Lower leg skin (tissue), 4 donors: ENCODE measurements around the gene ZNF296. TPM values are rescaled to one million over a fixed set of nuclear protein-coding genes. Genes with fewer than 3 reads are reported as not detected.
"Not testable (repeated sequence)": the region's sequence is repeated elsewhere in the genome, so short reads cannot be mapped to it uniquely, and the experiment has no call there.

Source experiments
- DNase-seq, 2 donors: peaks; one replicate each; pipeline ENCODE4 v3.0.0-alpha.2; 2019; ENCODE audit warnings: low spot score in 2 of 2
- H3K4me3 ChIP-seq: fragments of 200-600 bp; sonication (generic); 2 replicates; pipeline ENCODE4 v1.5.1; 2017; ENCODE audit warnings: mild to moderate bottlenecking, low read depth; ENCODE audit not compliant: poor library complexity, severe bottlenecking
- POLR2A ChIP-seq, 2 donors: fragments of 450-650 bp; IDR thresholded peaks; one replicate each; pipeline ENCODE4 v1.6.1; 2016 to 2017; ENCODE audit warnings: antibody characterized with exemption in 2 of 2, mild to moderate bottlenecking in 1 of 2, moderate library complexity in 1 of 2
- WGBS, 2 donors: methylation state at CpG; one replicate each; pipeline ENCODE4 v1.1.5; 2018; 5-methylcytosine and 5-hydroxymethylcytosine counted together
- intact Hi-C: fragments of 100-400 bp; cut with DNase I; formaldehyde crosslinking; loops from one replicate; pipeline ENCODE4 v1.15.0; 2023; ENCODE audit warnings: low total_unique reads
- total RNA-seq, 4 donors: library from RNA; depleted of rRNA; stranded (reverse); fragments of >200 nt; gene quantifications; one replicate each; pipeline ENCODE4 v1.1.0, GENCODE V29; 2016
- TF ChIP-seq, protein P1 (sequence below), 3 donors: fragments of 450-650 bp; IDR thresholded peaks; one replicate each; pipeline ENCODE4 v1.5.1; 2016; ENCODE audit warnings: antibody characterized with exemption in 3 of 3, mild to moderate bottlenecking in 3 of 3, moderate library complexity in 2 of 3

The ZNF296 gene
- total RNA-seq, 4 donors from 2014 or later = 2.4 to 7.8 (median 4.8) TPM

DNA sequence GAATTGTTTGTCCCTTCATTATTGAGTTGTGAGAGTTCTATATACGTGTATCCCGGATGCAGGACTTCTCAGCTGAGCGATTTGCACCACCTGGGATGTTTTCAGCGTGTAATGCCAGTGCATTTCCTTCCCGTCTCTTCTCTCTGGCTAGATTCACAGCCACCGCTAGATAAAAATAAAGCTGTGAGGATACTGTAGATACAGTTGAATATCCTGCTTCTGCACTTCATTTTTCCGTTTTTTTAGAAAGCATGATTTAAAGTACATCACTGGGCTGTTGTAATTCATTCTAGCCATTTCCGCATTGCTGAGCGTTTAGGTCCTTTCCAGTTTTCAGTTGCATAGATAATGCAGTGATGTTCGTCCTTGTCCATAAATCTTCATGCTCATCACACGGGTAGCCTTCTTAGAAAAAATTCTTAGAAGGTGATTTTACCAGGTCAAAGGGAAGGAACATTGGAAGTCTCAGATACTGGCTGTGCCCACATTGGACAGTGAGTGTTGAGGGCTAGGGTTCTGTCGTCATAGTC is 31.4 kb upstream of the ZNF296 start:
- intact Hi-C loops = no loop called here

DNA sequence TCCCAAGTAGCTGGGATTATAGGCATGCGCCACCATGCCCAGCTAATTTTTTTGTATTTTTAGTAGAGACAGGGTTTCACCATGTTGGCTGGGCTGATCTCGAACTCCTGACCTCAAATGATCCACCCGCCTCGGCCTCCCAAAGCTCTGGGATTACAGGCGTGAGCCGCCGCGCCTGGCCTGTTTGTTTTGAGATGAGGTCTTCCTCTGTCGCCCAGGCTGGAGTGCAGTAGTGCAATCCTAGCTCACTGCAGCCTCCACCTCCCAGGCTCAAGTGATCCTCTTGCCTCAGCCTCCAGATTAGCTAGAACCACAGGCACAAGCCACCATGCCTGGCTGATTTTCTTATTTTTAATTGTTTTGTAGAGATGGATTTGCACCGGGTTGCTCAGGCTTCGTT is 30.1 kb upstream of the ZNF296 start:
- 93 to 94% methylated on average over 11 of the region's 11 CpGs for WGBS, 2 donors
- intact Hi-C loops = not testable (repeated sequence)

More for the DNA sequence above, 31.4 kb upstream of the ZNF296 start:
- TF ChIP-seq, protein P1, sequence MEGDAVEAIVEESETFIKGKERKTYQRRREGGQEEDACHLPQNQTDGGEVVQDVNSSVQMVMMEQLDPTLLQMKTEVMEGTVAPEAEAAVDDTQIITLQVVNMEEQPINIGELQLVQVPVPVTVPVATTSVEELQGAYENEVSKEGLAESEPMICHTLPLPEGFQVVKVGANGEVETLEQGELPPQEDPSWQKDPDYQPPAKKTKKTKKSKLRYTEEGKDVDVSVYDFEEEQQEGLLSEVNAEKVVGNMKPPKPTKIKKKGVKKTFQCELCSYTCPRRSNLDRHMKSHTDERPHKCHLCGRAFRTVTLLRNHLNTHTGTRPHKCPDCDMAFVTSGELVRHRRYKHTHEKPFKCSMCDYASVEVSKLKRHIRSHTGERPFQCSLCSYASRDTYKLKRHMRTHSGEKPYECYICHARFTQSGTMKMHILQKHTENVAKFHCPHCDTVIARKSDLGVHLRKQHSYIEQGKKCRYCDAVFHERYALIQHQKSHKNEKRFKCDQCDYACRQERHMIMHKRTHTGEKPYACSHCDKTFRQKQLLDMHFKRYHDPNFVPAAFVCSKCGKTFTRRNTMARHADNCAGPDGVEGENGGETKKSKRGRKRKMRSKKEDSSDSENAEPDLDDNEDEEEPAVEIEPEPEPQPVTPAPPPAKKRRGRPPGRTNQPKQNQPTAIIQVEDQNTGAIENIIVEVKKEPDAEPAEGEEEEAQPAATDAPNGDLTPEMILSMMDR (IDR thresholded peaks at IDR 0.05) = no peak
- no peak for TF ChIP-seq POLR2A (IDR thresholded peaks at IDR 0.05)
- no peak for DNase-seq
- no peak overlapping the region for H3K4me3 ChIP-seq
- WGBS, 2 donors = 80 to 81% methylated on average over 12 of the region's 12 CpGs

DNA sequence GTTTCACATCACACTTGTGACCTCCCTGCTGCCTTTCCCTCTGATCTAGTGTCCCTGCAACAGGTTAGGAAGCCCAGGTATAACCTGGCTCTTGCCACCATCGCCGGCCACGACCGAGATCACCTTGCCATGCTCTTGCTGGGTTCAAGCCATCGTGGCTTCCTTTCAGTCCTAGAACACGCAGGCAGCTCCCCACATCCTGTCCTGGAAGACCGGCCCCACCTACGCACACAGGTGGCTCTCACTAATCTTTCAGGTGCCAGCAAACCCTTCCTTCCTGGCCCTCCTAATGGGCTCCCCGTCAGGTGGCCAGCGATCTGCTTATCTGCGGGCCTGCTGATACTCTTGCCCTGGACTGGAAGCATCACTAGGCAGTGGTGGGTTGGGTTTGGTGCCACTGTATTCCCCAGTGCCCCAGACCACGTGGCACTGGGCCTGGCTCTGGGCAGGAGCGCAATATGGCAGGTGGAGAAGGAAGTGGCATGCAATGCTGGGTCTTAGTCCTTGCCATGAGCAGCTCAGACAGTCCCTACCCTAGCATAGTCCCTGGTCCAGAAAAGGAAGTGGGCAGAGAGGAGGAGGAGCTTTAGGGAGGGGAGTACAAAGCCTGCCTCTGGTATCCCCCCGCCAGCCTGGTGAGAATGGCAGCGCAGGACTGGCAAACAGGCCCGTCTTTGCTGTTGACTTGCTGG is 28.5 kb upstream of the ZNF296 start:
- no peak for DNase-seq
- TF ChIP-seq, protein P1 (IDR thresholded peaks at IDR 0.05) = no peak
- no peak for TF ChIP-seq POLR2A (IDR thresholded peaks at IDR 0.05)
- no peak overlapping the region for H3K4me3 ChIP-seq
- intact Hi-C loops = no loop called here
- WGBS, 2 donors = 80 to 89% methylated on average over 16 of the region's 16 CpGs

More for the DNA sequence above, 30.1 kb upstream of the ZNF296 start:
- DNase-seq, H3K4me3 ChIP-seq: not testable (repeated sequence)

DNA sequence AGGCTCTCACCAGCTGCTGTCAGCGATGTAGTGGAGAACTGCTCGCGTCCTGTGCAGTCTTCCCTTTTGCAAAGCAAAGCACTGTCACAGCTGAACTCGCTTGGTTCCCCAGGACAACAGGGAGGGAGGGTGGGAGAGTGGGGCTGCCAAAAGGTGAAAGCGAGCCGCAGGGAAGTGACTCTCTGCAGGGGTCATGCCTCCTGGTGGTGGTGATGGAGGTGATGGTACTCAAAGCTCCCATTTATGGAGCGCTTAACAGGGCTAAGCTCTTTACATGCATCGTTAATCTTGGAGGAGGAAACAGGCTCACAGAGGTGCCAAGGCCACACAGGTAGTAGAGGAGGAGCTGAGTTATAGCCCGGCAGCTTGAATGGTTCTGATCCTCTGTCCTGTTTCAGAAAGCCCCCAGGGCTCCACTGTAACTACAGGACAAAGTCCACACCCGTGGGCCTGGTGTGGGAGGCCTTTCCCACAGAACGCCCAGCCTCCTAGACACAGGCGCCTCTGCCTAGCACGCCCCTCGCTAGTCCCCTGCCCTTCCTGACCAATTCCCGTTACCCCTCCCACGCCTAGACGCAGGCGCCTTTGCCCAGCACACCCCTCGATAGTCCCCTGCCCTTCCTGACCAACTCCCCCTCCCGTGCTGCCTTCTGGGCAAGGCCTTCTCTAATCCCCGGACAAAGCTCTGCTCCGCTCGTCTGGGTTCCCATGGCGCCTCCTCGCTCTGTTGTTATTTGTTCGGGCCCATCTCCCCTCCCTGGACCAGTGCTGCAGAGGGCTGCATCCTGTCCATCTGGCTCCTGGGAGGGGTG is 27.4 kb upstream of the ZNF296 start:
- DNase-seq = no peak
- intact Hi-C loops = no loop called here
- TF ChIP-seq POLR2A (IDR thresholded peaks at IDR 0.05) = no peak
- TF ChIP-seq, protein P1 (IDR thresholded peaks at IDR 0.05) = no peak
- H3K4me3 ChIP-seq = no peak overlapping the region
- WGBS, 2 donors = 52 to 59% methylated on average over 26 of the region's 26 CpGs

DNA sequence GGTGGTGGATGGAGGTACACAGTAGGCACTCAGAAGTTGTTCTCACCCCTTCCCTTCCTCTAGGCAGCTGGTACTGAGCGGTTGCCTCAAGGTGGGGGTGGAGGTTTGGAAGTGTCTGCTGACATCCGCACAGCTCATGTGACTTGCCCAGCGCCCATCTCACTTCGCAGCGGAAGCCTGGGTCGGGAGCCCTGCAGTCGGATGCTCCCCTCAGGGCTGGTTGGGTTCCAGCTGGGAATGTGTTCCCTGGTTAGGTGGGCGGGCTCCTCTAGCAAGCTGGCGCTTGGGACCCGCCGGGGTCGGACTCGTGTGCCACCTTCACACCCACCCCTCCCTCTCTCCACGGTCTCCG is 26.9 kb upstream of the ZNF296 start:
- no peak overlapping the region for H3K4me3 ChIP-seq
- TF ChIP-seq, protein P1 (IDR thresholded peaks at IDR 0.05) = no peak
- TF ChIP-seq POLR2A (IDR thresholded peaks at IDR 0.05) = no peak
- intact Hi-C loops = no loop called here
- DNase-seq = no peak
- 53 to 57% methylated on average over 12 to 15 of the region's 15 CpGs for WGBS, 2 donors

DNA sequence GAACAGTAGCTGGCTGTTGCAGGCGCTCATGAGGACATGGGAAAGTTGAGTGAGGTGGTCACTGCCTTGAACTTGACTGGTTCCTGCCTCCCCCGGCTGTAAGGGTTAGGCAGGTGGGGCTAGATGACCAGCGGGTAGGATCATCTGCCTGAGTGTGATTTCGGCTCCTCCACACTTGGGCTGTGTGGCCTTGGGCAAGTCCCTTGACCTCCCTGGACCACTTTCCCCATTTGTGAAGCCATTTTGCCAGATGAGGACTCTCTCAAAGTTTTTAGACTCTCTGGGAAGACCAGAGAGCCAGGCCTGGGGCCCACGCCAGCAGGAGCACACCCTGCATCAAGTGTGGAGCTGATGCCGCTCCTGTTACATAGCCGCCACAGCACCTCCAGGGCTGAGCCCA is 26.2 kb upstream of the ZNF296 start:
- H3K4me3 ChIP-seq = no peak overlapping the region
- 89 to 93% methylated on average over 7 of the region's 7 CpGs for WGBS, 2 donors
- intact Hi-C loops = no loop called here
- no peak for DNase-seq
- no peak for TF ChIP-seq POLR2A (IDR thresholded peaks at IDR 0.05)
- TF ChIP-seq, protein P1 (IDR thresholded peaks at IDR 0.05) = no peak
